DND-41 (cell line): Measurements from ENCODE around the gene CNTN5.

Experiments
- ATAC-seq: fragments of 200-7000 bp; cut with Tn5 transposase; 3 replicates; pipeline ENCODE4 v1.9.1; 2021; ENCODE audit warnings: low read depth; ENCODE audit not compliant: insufficient read depth
- DNase-seq: peaks from one replicate; pipeline ENCODE4 v3.0.0-alpha.2; 2020
- H2AFZ ChIP-seq: 2 replicates; pipeline ENCODE4 v1.6.0; 2012; ENCODE audit warnings: low read depth, low read length
- H3K27ac ChIP-seq: 2 replicates; pipeline ENCODE4 v1.5.1; 2012; ENCODE audit warnings: low read length, inconsistent platforms
- H3K27me3 ChIP-seq: fragments of 200-600 bp; sonication (generic); 2 replicates; pipeline ENCODE4 v1.6.0; 2012; ENCODE audit warnings: low read length, mild to moderate bottlenecking, inconsistent platforms; ENCODE audit not compliant: insufficient read depth, poor library complexity
- H3K36me3 ChIP-seq: 2 replicates; pipeline ENCODE4 v1.5.1; 2012; ENCODE audit warnings: low read length, inconsistent platforms; ENCODE audit not compliant: insufficient read depth
- H3K4me1 ChIP-seq: 2 replicates; pipeline ENCODE4 v1.5.1; 2012; ENCODE audit warnings: mild to moderate bottlenecking, low read length; ENCODE audit not compliant: insufficient read depth
- H3K4me2 ChIP-seq: 2 replicates; pipeline ENCODE4 v1.6.0; 2012; ENCODE audit warnings: mild to moderate bottlenecking, moderate library complexity, low read length, inconsistent platforms; ENCODE audit not compliant: insufficient read depth
- H3K4me3 ChIP-seq, 2 experiments: fragments of 200-600 bp in 1 of 2; shearing (Covaris generic) in 1 of 2; 2 replicates each; pipeline ENCODE4 v1.5.1; 2012 to 2016; ENCODE audit warnings: inconsistent platforms in 2 of 2, low read length in 2 of 2, mild to moderate bottlenecking in 2 of 2, low read depth in 1 of 2, moderate library complexity in 1 of 2
- H3K79me2 ChIP-seq: 2 replicates; pipeline ENCODE4 v1.6.0; 2012; ENCODE audit warnings: low read length, inconsistent platforms; ENCODE audit not compliant: insufficient read depth
- H3K9ac ChIP-seq: 2 replicates; pipeline ENCODE4 v1.6.0; 2012; ENCODE audit warnings: low read depth, mild to moderate bottlenecking, inconsistent platforms, low read length, moderate library complexity
- H3K9me3 ChIP-seq: 2 replicates; pipeline ENCODE4 v1.5.1; 2012; ENCODE audit warnings: low read length, moderate library complexity, mild to moderate bottlenecking, inconsistent platforms; ENCODE audit not compliant: insufficient read depth, severe bottlenecking
- H4K20me1 ChIP-seq: 2 replicates; pipeline ENCODE4 v1.6.0; 2012; ENCODE audit warnings: low read length; ENCODE audit not compliant: insufficient read depth
- EZH2 ChIP-seq: IDR thresholded peaks from 3 replicates; pipeline ENCODE4 v1.6.1; 2012; ENCODE audit warnings: borderline replicate concordance, low read depth, mild to moderate bottlenecking, moderate library complexity, low read length, inconsistent platforms; ENCODE audit not compliant: severe bottlenecking
- TF ChIP-seq, protein P1 (sequence below): IDR thresholded peaks from 2 replicates; pipeline ENCODE4 v1.5.1; 2012; ENCODE audit warnings: borderline replicate concordance, low read length, moderate library complexity, mild to moderate bottlenecking; ENCODE audit not compliant: poor library complexity, severe bottlenecking; ENCODE audit errors: extremely low read depth

The CNTN5 gene

GRCh38 chr11:99391245-99391644 is 370.5 kb downstream of the CNTN5 start:
- Histone ChIP-seq H3K4me2 (no peak overlapping the region), H4K20me1 (no peaks in the 10 kb centered on the region), H3K4me3 (no peak overlapping the region), H3K27ac (no peak overlapping the region), H3K79me2 (no peaks in the 10 kb centered on the region), H3K9ac (no peak overlapping the region), H2AFZ (no peak overlapping the region), H3K27me3 (no peaks in the 10 kb centered on the region), H3K9me3 (no peaks in the 10 kb centered on the region), H3K36me3 (no peaks in the 10 kb centered on the region), H3K4me1 (no peaks in the 10 kb centered on the region)
- DNase-seq (no peak), ATAC-seq (no peak)
- TF ChIP-seq, protein P1, sequence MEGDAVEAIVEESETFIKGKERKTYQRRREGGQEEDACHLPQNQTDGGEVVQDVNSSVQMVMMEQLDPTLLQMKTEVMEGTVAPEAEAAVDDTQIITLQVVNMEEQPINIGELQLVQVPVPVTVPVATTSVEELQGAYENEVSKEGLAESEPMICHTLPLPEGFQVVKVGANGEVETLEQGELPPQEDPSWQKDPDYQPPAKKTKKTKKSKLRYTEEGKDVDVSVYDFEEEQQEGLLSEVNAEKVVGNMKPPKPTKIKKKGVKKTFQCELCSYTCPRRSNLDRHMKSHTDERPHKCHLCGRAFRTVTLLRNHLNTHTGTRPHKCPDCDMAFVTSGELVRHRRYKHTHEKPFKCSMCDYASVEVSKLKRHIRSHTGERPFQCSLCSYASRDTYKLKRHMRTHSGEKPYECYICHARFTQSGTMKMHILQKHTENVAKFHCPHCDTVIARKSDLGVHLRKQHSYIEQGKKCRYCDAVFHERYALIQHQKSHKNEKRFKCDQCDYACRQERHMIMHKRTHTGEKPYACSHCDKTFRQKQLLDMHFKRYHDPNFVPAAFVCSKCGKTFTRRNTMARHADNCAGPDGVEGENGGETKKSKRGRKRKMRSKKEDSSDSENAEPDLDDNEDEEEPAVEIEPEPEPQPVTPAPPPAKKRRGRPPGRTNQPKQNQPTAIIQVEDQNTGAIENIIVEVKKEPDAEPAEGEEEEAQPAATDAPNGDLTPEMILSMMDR, result no peak
- no peak for TF ChIP-seq EZH2

GRCh38 chr11:99406345-99406744 is 385.6 kb downstream of the CNTN5 start:
- H3K9me3 ChIP-seq, result peaks cover 6% of the 10 kb centered on the region
- no peaks in the 10 kb centered on the region for H3K36me3 ChIP-seq
- no peak overlapping the region for H2AFZ ChIP-seq
- no peaks in the 10 kb centered on the region for H3K4me1 ChIP-seq
- H3K27ac ChIP-seq, result no peak overlapping the region
- TF ChIP-seq EZH2, result no peak
- TF ChIP-seq, protein P1, result no peak
- H3K79me2 ChIP-seq, result no peaks in the 10 kb centered on the region
- no peaks in the 10 kb centered on the region for H3K27me3 ChIP-seq
- H3K4me2 ChIP-seq, result no peak overlapping the region
- no peak overlapping the region for H3K9ac ChIP-seq
- H3K4me3 ChIP-seq, result no peak overlapping the region
- no peak for ATAC-seq
- DNase-seq, result no peak
- no peaks in the 10 kb centered on the region for H4K20me1 ChIP-seq

- no peaks in the 10 kb centered on the region for H3K27me3 ChIP-seq
- ATAC-seq, result no peak
These were observed 389.9 kb downstream of the CNTN5 start for GRCh38 chr11:99410636-99411035.

More at GRCh38 chr11:99410636-99411035, 389.9 kb downstream of the CNTN5 start:
- H2AFZ ChIP-seq, result no peak overlapping the region
- no peak overlapping the region for H3K4me2 ChIP-seq
- TF ChIP-seq, protein P1, result no peak
- no peak for TF ChIP-seq EZH2
- no peak overlapping the region for H3K9ac ChIP-seq
- no peak for DNase-seq
- no peak overlapping the region for H3K4me3 ChIP-seq
- no peak overlapping the region for H3K27ac ChIP-seq
- no peaks in the 10 kb centered on the region for H3K36me3 ChIP-seq
- H3K79me2 ChIP-seq, result no peaks in the 10 kb centered on the region
- peaks cover 6% of the 10 kb centered on the region for H3K9me3 ChIP-seq
- H4K20me1 ChIP-seq, result no peaks in the 10 kb centered on the region
- H3K4me1 ChIP-seq, result no peaks in the 10 kb centered on the region
